ENCODE data around the gene ADIPOR1.

GRCh38 chr1:202892501-202892900, 65.6 kb downstream of the ADIPOR1 start:
- no peak for TF ChIP-seq CTCF (IDR thresholded peaks at IDR 0.05)
- no peak for TF ChIP-seq POLR2A (IDR thresholded peaks at IDR 0.05)

Data from ovary (tissue), 3 donors.